Measurements from ENCODE around the gene FOLR1.

FOLR1 gene

DNA sequence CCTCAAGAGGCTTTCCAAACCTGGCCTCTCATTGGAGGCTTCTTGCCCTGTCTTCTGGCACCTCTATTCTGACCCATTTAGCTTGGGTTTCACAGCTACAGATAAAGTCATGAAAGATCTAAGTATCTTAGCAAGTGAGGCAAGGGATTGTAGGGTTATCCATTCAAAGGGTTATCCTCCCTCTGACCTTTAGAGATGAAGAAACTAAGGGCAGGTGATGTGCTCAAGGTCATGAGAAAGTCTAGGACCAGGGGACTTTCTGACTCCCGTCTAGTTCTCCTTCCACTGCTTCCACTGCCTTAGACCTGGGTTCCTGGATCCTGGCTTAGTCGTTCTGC lies 44.8 kb downstream of the FOLR1 start:
- DNase-seq: no peak

GRCh38 chr11:72237112-72237931 lies 45.4 kb downstream of the FOLR1 start:
- DNase-seq: no peak

- DNase-seq: no peak
These were observed 46.1 kb downstream of the FOLR1 start for GRCh38 chr11:72238040-72238450.

DNA sequence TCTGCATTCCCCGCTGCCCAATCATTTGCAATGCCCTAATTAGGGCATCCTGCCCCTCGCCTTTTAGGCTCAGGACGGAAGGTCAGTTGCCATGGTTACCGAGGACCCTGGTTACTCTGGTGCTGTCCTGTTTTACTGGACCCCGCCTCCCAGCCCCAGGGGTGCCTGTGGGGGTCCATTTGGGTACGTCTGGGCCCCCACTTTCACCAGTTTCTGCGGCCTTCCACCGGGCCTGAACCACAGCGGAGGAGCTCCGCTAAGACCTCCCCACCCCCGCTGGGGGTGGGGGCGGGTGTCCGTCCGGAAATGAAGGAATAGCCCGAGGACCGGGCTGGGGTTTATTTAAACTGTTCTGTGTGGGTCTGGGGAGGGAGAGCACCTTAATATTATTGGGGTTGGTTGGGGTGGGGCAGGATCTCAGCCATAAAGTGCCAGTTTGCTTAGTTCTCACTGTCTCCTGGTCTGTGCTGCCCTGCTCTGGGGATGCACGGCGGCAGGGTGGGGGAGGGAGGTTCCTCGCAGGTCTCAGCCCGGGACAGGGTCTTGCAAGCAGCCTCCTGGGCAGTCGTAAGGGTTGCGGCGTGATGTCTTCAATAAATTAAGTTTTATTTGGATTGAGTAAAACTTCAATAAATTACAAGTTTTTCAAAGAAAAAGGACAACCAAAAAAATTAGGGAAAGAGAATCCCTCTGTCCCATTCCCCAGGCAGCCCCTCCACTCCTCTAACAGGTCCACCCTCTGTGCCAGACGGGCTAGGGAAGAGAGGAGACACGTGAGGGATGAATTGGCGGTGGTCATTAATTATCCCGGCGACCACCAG lies 46.8 kb downstream of the FOLR1 start:
- no peak for DNase-seq

DNA sequence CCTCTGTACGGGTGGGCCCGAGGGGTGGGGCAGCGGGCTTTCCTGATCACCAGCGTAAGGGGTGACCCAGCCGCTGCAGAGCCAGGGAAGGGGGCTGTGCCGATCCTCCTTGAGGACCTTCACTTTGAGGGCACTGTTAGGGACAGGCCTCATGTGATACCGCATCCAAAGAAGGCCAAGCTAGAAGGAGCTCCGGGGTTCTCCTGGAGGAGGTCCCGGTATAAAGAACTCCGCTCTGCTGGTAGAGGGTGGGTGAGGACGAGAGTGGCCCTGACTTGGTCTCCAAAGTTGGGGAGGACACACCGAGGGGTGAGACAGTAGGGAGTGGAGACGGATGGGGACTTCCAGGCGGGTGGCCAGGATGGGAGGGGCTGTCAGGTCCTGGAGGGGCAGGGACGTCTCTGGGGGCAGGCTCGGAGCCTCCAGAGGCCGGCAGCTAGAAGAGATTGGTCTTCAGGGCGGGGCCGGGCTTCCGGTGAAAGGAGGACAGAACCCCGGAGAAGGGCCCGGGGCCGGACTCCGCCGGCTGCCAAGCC lies 47.4 kb downstream of the FOLR1 start:
- no peak for DNase-seq

GRCh38 chr11:72239849-72240460 lies 48.0 kb downstream of the FOLR1 start:
- no peak for DNase-seq

GRCh38 chr11:72240461-72241290 lies 48.7 kb downstream of the FOLR1 start:
- no peak for DNase-seq

- no peak for DNase-seq
These were observed 49.4 kb downstream of the FOLR1 start for GRCh38 chr11:72241291-72241781.

DNA sequence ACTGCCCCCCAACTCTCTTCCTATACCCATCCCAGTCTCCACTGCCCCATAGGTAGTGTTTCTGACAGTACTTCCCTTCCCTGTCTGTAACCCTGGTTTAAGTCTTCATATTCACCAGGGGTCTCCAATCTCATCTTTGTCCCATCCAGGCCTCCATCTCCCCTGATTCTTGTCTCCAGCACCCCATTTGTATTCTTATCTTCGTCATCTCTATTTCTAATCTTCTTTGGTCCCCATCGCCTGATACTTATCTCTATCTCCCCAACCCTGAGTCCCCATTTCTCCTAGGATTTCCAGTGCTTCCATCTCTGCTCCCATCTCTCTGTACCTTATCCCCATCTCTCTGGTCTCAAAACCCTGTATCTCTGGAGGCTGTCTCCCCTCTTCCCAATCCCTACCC lies 50.2 kb downstream of the FOLR1 start:
- no peak for DNase-seq

- DNase-seq: no peak
These were observed 51.5 kb downstream of the FOLR1 start for GRCh38 chr11:72243173-72244059.

DNA sequence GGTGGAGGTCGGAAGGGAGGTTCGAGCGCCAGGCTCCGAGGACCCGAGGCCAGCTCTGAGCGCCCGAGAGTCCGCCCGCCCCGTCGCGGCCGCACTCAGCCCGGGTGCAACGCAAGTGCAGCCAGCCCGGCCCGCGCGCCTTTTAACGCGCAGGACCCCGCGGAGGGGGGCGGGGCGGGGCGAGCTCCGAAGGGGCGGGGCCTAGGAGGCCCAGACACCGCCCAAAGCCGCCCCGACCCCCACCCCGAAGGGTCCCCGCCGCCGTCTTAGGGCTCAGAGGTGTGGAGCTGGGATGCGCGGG lies 52.1 kb downstream of the FOLR1 start, which contains the start of gene PHOX2A:
Gene PHOX2A (minus strand): TSS at position 117 of the 301 bp plus-strand sequence. CDS start 172 bp downstream, outside the sequence.
- DNase-seq: no peak

DNA sequence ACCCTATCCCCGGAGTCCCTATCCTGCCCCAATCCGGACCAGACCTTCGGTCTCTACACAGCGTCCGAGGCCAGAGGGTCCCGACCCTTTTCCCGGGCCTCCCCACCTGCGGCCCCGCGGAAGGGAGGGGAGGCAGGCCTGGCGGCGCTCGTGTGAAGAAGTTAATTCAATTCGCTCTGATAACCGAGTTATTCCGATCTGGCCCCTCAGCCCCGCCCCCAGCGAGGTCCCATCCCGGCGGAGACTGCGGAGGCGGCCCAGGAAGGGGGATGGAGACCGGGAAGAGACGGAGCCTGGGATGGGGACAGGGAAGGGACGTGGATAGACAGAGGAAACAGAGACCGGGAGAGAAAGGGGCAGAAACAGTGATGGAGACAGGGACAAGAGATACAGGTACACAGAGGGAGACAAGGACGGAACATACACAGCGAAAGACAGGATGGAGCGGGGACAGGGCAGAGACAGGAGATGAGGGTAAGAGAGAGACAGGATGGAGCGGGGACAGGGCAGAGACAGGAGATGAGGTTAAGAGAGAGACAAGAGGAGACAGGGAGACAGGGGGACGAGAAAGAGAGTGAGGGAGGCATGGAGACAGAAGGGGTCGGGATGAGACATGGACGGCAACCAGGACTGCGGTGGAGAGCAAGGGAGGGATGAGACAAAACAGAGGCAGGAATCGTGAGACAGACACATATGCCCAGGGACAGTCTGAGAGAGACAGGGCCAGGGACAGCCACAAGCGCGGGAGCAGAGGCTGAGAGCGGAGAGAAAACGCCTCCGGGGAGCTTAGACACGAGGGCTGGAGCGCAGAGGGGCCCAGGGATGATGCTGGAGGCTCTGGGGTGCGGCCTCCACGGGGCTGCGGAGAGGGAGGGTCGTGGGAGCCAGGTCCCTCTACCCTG lies 52.7 kb downstream of the FOLR1 start:
- DNase-seq: no peak

- DNase-seq: no peak
These were observed 53.4 kb downstream of the FOLR1 start for GRCh38 chr11:72245263-72245816.

Data from GOT3 (cell line).